ENCODE results near the gene HIVEP1.

HIVEP1 gene

GRCh38 chr6:12185081-12185673 lies 173.1 kb downstream of the HIVEP1 start:
- Histone ChIP-seq H3K23ac (ENCODE audit: low read depth, low read length, poor library complexity) (no peak overlapping the region), H3K27me3 (ENCODE audit: control insufficient read depth in 3 of 3, insufficient read depth in 3 of 3, low read depth in 1 of 3, low read length in 3 of 3) (no peaks in the 10 kb centered on the region), H2BK5ac (ENCODE audit: low read length) (no peak overlapping the region), H3K18ac (ENCODE audit: low read length) (no peak overlapping the region), H3K4me1 (ENCODE audit: control insufficient read depth in 2 of 2, insufficient read depth in 1 of 2, low read depth in 1 of 2, low read length in 2 of 2) (peaks cover 0 to 2% of the 10 kb centered on the region in 2 donors), H3K14ac (ENCODE audit: low read length) (no peak overlapping the region), H2BK12ac (ENCODE audit: low read length) (no peak overlapping the region), H2AFZ (ENCODE audit: low read length) (no peak overlapping the region), H4K8ac (ENCODE audit: low read depth, low read length) (no peak overlapping the region), H3K36me3 (replicated peaks in 1 of 2; ENCODE audit: control insufficient read depth in 2 of 2, insufficient read depth in 2 of 2, low read length in 2 of 2) (no peaks in the 10 kb centered on the region), H2BK120ac (ENCODE audit: low read depth, low read length) (no peak overlapping the region), H2BK15ac (ENCODE audit: low read length) (no peak overlapping the region), H3K9me3 (replicated peaks in 1 of 2; ENCODE audit: control insufficient read depth in 2 of 2, insufficient read depth in 1 of 2, low read depth in 1 of 2, low read length in 2 of 2) (no peaks in the 10 kb centered on the region), H3K4me2 (ENCODE audit: insufficient read depth, low read length, poor library complexity, severe bottlenecking) (no peak overlapping the region), H3K9ac (ENCODE audit: low read depth, low read length, poor library complexity) (no peak overlapping the region), H4K91ac (ENCODE audit: low read depth, low read length, poor library complexity) (no peak overlapping the region), H3K27ac (replicated peaks; ENCODE audit: low read length) (no peak overlapping the region), H3K4ac (ENCODE audit: low read length) (no peak overlapping the region), H3K4me3 (ENCODE audit: low read length in 2 of 2) (no peak overlapping the region), H2AK5ac (ENCODE audit: low read depth, low read length) (no peak overlapping the region), H3K79me1 (ENCODE audit: low read depth, low read length) (no peaks in the 10 kb centered on the region)
- WGBS, 2 donors (ENCODE audit: extremely low coverage in 2 of 2, insufficient read length in 2 of 2, insufficient replicate concordance in 1 of 2): no CpG with 5 or more reads among the region's 6 CpGs
- DNase-seq (ENCODE audit: low spot score): no peak

DNA sequence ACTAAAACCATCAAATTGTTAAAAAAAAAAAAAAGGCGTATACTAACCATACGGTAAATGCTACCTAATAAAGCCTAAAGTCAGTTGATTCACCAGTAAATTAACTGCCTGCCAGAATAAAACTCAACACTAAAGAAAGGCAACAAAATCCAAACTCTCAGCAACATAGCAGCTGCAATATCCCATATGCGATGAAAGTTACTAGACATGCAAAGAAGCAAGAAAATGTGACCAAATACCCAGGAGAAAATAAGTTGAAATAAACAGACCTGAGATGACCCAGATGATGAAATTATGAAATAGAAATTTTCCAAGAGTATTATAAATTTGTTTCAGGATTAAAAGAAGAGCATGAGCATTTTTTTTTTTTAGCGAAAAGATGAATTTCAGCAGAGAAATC lies 174.4 kb downstream of the HIVEP1 start:
- Histone ChIP-seq H3K9me3 (replicated peaks in 1 of 2; ENCODE audit: control insufficient read depth in 2 of 2, insufficient read depth in 1 of 2, low read depth in 1 of 2, low read length in 2 of 2) (no peaks in the 10 kb centered on the region), H3K27me3 (ENCODE audit: control insufficient read depth in 3 of 3, insufficient read depth in 3 of 3, low read depth in 1 of 3, low read length in 3 of 3) (no peaks in the 10 kb centered on the region), H3K4me1 (ENCODE audit: control insufficient read depth in 2 of 2, insufficient read depth in 1 of 2, low read depth in 1 of 2, low read length in 2 of 2) (peaks cover 0 to 2% of the 10 kb centered on the region in 2 donors), H3K14ac (ENCODE audit: low read length) (no peak overlapping the region), H2BK15ac (ENCODE audit: low read length) (no peak overlapping the region), H3K36me3 (replicated peaks in 1 of 2; ENCODE audit: control insufficient read depth in 2 of 2, insufficient read depth in 2 of 2, low read length in 2 of 2) (no peaks in the 10 kb centered on the region), H3K79me1 (ENCODE audit: low read depth, low read length) (no peaks in the 10 kb centered on the region), H3K23ac (ENCODE audit: low read depth, low read length, poor library complexity) (no peak overlapping the region), H2BK12ac (ENCODE audit: low read length) (no peak overlapping the region), H3K27ac (replicated peaks; ENCODE audit: low read length) (no peak overlapping the region), H3K18ac (ENCODE audit: low read length) (no peak overlapping the region), H2BK120ac (ENCODE audit: low read depth, low read length) (no peak overlapping the region), H3K4me2 (ENCODE audit: insufficient read depth, low read length, poor library complexity, severe bottlenecking) (no peak overlapping the region), H2AK5ac (ENCODE audit: low read depth, low read length) (no peak overlapping the region), H4K8ac (ENCODE audit: low read depth, low read length) (no peak overlapping the region), H3K4me3 (ENCODE audit: low read length in 2 of 2) (no peak overlapping the region), H3K4ac (ENCODE audit: low read length) (no peak overlapping the region), H4K91ac (ENCODE audit: low read depth, low read length, poor library complexity) (no peak overlapping the region), H2BK5ac (ENCODE audit: low read length) (no peak overlapping the region), H2AFZ (ENCODE audit: low read length) (no peak overlapping the region), H3K9ac (ENCODE audit: low read depth, low read length, poor library complexity) (no peak overlapping the region)
- WGBS, 2 donors (ENCODE audit: extremely low coverage in 2 of 2, insufficient read length in 2 of 2, insufficient replicate concordance in 1 of 2): no CpG with 5 or more reads among the region's 4 CpGs
- DNase-seq (ENCODE audit: low spot score): no peak

DNA sequence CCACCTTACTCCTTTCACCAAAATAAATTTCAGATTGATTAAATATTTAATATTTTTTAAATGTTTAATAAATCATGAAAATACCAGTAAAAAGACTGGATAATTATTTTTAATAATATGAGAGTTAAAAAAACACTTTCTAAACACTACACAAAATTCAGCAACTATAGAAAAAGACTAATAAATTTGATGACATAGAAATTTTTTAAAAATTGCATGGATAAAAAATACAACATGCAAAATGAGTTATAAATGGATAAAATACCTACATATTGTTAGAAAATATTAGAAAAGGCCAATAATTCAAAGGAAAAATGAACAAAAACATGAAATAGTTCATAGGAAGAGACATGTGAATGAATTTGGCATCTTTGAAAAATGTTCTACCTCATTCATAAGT lies 177.0 kb downstream of the HIVEP1 start:
- Histone ChIP-seq H3K23ac (ENCODE audit: low read depth, low read length, poor library complexity) (no peak overlapping the region), H3K36me3 (replicated peaks in 1 of 2; ENCODE audit: control insufficient read depth in 2 of 2, insufficient read depth in 2 of 2, low read length in 2 of 2) (no peaks in the 10 kb centered on the region), H3K18ac (ENCODE audit: low read length) (no peak overlapping the region), H2BK5ac (ENCODE audit: low read length) (no peak overlapping the region), H3K27ac (replicated peaks; ENCODE audit: low read length) (no peak overlapping the region), H3K4me1 (ENCODE audit: control insufficient read depth in 2 of 2, insufficient read depth in 1 of 2, low read depth in 1 of 2, low read length in 2 of 2) (peaks cover 0 to 2% of the 10 kb centered on the region in 2 donors), H2AFZ (ENCODE audit: low read length) (no peak overlapping the region), H3K14ac (ENCODE audit: low read length) (no peak overlapping the region), H3K9ac (ENCODE audit: low read depth, low read length, poor library complexity) (no peak overlapping the region), H2BK15ac (ENCODE audit: low read length) (no peak overlapping the region), H2AK5ac (ENCODE audit: low read depth, low read length) (no peak overlapping the region), H4K8ac (ENCODE audit: low read depth, low read length) (no peak overlapping the region), H3K27me3 (ENCODE audit: control insufficient read depth in 3 of 3, insufficient read depth in 3 of 3, low read depth in 1 of 3, low read length in 3 of 3) (no peaks in the 10 kb centered on the region), H4K91ac (ENCODE audit: low read depth, low read length, poor library complexity) (no peak overlapping the region), H2BK12ac (ENCODE audit: low read length) (no peak overlapping the region), H3K4ac (ENCODE audit: low read length) (no peak overlapping the region), H3K4me3 (ENCODE audit: low read length in 2 of 2) (no peak overlapping the region), H3K79me1 (ENCODE audit: low read depth, low read length) (no peaks in the 10 kb centered on the region), H2BK120ac (ENCODE audit: low read depth, low read length) (no peak overlapping the region), H3K4me2 (ENCODE audit: insufficient read depth, low read length, poor library complexity, severe bottlenecking) (no peak overlapping the region), H3K9me3 (replicated peaks in 1 of 2; ENCODE audit: control insufficient read depth in 2 of 2, insufficient read depth in 1 of 2, low read depth in 1 of 2, low read length in 2 of 2) (no peaks in the 10 kb centered on the region)
- no peak for DNase-seq (ENCODE audit: low spot score)

DNA sequence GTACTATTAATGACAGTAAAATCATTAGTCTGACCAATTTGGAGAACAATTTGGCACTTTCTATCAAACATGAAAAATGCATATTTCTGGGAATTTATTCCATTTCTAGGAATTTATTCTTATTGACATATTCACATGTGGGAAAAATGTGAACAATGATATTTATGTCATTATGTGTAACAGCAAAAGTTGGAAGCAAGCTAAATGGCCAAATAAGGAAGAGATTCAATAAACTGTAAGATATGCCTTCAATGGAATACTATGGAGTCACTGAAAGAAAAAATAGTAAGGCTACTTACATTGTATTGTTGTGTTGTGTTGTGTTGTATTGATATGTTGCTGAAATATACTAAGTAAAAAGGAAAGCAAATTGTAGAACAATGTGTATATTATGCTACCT lies 177.5 kb downstream of the HIVEP1 start:
- H4K91ac ChIP-seq (ENCODE audit: low read depth, low read length, poor library complexity): no peak overlapping the region
- H3K27ac ChIP-seq (replicated peaks; ENCODE audit: low read length): peak overlapping the region; percentile 88
- H3K9me3 ChIP-seq (replicated peaks in 1 of 2; ENCODE audit: control insufficient read depth in 2 of 2, insufficient read depth in 1 of 2, low read depth in 1 of 2, low read length in 2 of 2): no peaks in the 10 kb centered on the region
- no peak overlapping the region for H2BK5ac ChIP-seq (ENCODE audit: low read length)
- H2AK5ac ChIP-seq (ENCODE audit: low read depth, low read length): no peak overlapping the region
- H3K27me3 ChIP-seq (ENCODE audit: control insufficient read depth in 3 of 3, insufficient read depth in 3 of 3, low read depth in 1 of 3, low read length in 3 of 3): no peaks in the 10 kb centered on the region
- no peak overlapping the region for H2BK12ac ChIP-seq (ENCODE audit: low read length)
- no peak overlapping the region for H3K4ac ChIP-seq (ENCODE audit: low read length)
- no peak overlapping the region for H2AFZ ChIP-seq (ENCODE audit: low read length)
- DNase-seq (ENCODE audit: low spot score): no peak
- H3K23ac ChIP-seq (ENCODE audit: low read depth, low read length, poor library complexity): no peak overlapping the region
- no peak overlapping the region for H3K14ac ChIP-seq (ENCODE audit: low read length)
- no peaks in the 10 kb centered on the region for H3K79me1 ChIP-seq (ENCODE audit: low read depth, low read length)
- no peaks in the 10 kb centered on the region for H3K36me3 ChIP-seq (replicated peaks in 1 of 2; ENCODE audit: control insufficient read depth in 2 of 2, insufficient read depth in 2 of 2, low read length in 2 of 2)
- no peak overlapping the region for H3K4me3 ChIP-seq (ENCODE audit: low read length in 2 of 2)
- no peak overlapping the region for H2BK120ac ChIP-seq (ENCODE audit: low read depth, low read length)
- no peak overlapping the region for H4K8ac ChIP-seq (ENCODE audit: low read depth, low read length)
- peaks cover 0 to 2% of the 10 kb centered on the region in 2 donors for H3K4me1 ChIP-seq (ENCODE audit: control insufficient read depth in 2 of 2, insufficient read depth in 1 of 2, low read depth in 1 of 2, low read length in 2 of 2)
- no peak overlapping the region for H3K18ac ChIP-seq (ENCODE audit: low read length)
- H2BK15ac ChIP-seq (ENCODE audit: low read length): no peak overlapping the region
- H3K9ac ChIP-seq (ENCODE audit: low read depth, low read length, poor library complexity): no peak overlapping the region
- no peak overlapping the region for H3K4me2 ChIP-seq (ENCODE audit: insufficient read depth, low read length, poor library complexity, severe bottlenecking)

Data from neuronal stem cell (in vitro differentiated cells).